Omental fat pad (tissue), 4 donors: ENCODE data around the gene GAPVD1. TPM values are rescaled to one million over a fixed set of nuclear protein-coding genes. Genes with fewer than 3 reads are reported as not detected.

Experiments used
- ATAC-seq: fragments of 150-250 bp; one replicate; pipeline ENCODE4 v1.9.1; 2016; ENCODE audit warnings: mild to moderate bottlenecking, moderate library complexity; ENCODE audit not compliant: low FRiP score
- DNase-seq: peaks from one replicate; pipeline ENCODE4 v3.0.0-alpha.2; 2019; ENCODE audit warnings: low spot score
- total RNA-seq, 4 donors: library from RNA; depleted of rRNA; stranded (reverse); fragments of >200 nt; gene quantifications; one replicate each; pipeline ENCODE4 v1.1.0, GENCODE V29; 2016
- TF ChIP-seq, protein P1 (sequence below), 3 donors: fragments of 450-650 bp; IDR thresholded peaks; one replicate each; pipeline ENCODE4 v1.5.1; 2016 to 2017; ENCODE audit warnings: antibody characterized with exemption in 3 of 3, mild to moderate bottlenecking in 3 of 3, moderate library complexity in 2 of 3

Gene GAPVD1
- total RNA-seq, 4 donors from 2014 or later = 44.0 to 124 (median 67.9) TPM

GRCh38 chr9:125360601-125361000 lies 99.0 kb downstream of the GAPVD1 start:
- ATAC-seq = no peak
- TF ChIP-seq, protein P1, sequence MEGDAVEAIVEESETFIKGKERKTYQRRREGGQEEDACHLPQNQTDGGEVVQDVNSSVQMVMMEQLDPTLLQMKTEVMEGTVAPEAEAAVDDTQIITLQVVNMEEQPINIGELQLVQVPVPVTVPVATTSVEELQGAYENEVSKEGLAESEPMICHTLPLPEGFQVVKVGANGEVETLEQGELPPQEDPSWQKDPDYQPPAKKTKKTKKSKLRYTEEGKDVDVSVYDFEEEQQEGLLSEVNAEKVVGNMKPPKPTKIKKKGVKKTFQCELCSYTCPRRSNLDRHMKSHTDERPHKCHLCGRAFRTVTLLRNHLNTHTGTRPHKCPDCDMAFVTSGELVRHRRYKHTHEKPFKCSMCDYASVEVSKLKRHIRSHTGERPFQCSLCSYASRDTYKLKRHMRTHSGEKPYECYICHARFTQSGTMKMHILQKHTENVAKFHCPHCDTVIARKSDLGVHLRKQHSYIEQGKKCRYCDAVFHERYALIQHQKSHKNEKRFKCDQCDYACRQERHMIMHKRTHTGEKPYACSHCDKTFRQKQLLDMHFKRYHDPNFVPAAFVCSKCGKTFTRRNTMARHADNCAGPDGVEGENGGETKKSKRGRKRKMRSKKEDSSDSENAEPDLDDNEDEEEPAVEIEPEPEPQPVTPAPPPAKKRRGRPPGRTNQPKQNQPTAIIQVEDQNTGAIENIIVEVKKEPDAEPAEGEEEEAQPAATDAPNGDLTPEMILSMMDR (IDR thresholded peaks at IDR 0.05) = no peak
- no peak for DNase-seq

- DNase-seq (no peak), ATAC-seq (no peak)
- TF ChIP-seq, protein P1 (IDR thresholded peaks at IDR 0.05) = no peak
Measured at GRCh38 chr9:125361837-125362531, 100.4 kb downstream of the GAPVD1 start.

GRCh38 chr9:125366676-125367075 lies 105.0 kb downstream of the GAPVD1 start:
- no peak for DNase-seq
- no peak for ATAC-seq
- TF ChIP-seq, protein P1 (IDR thresholded peaks at IDR 0.05) = no peak

DNA sequence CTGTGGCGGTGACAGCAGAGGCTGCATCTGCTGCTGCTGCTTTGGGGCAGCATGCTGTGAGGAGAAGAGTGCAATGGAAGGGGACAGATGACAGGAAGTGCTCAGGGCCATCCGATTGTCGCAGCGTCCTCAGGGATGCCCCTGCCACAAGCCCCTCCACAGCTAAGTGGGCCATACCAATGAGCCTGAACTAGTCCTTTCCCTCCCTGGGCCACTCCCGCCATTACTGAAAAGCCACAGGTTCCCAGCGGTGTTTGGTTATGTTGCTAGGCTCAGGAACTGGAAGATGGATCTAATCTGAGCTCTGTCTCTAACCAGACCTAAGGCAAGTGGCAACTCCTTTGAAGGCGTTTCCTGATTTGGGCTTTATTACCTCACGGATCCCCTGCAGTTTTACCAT lies 109.2 kb downstream of the GAPVD1 start:
- no peak for DNase-seq
- ATAC-seq = no peak
- TF ChIP-seq, protein P1 (IDR thresholded peaks at IDR 0.05) = no peak

GRCh38 chr9:125372441-125373226 lies 111.0 kb downstream of the GAPVD1 start:
- DNase-seq = no peak
- ATAC-seq = no peak
- TF ChIP-seq, protein P1 (IDR thresholded peaks at IDR 0.05) = no peak

DNA sequence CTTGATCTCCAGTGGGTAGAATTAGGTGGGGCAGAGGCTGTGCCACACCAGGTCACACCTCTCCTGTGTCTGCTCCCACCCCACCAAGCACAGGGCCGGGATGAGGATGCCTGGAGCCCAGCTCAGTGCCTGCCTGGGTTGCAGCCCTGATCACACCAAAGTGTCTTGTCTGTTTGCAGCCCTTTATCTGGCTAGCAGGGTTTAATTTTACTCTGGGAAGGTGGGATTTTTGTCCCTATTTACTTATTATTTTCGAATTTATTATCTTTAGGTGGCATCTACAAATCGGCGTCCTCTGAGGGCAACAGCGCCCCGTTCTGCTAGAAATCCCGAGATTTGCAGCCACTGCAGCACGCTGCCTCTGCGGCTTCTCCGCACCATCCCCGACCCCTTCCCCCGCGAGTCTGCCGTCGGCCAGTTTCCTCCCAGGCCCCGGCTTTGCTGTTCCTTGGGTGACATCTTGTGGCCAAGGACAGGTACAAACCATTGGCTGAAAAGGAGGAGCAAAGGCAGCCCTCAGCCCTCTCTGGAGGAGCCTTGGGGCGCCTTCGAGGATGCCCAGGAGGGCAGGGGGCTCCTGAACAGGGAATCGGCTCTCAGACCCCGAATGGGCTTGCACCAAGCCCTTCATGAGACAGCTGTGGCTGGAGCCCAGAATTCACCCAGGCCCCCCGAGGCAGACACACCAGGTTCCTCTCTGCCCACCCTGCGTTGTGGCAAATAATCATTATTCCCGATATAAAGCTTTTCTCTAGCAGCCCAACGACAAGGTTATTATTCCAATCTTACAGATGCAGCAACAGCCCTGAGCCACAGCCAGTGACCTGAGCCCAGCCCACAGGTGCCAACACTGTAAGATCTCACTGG lies 113.0 kb downstream of the GAPVD1 start:
- ATAC-seq (peak; percentile 75), DNase-seq (no peak)
- TF ChIP-seq, protein P1 (IDR thresholded peaks at IDR 0.05) = peak in 1 of 3 donors; percentile 57
